Adipocyte (in vitro differentiated cells): ENCODE data around the gene KISS1R.
"Not testable (repeated sequence)": the region's sequence is repeated elsewhere in the genome, so short reads cannot be mapped to it uniquely, and the experiment has no call there.

ENCODE experiments used
- DNase-seq: peaks from one replicate; pipeline ENCODE4 v3.0.0-alpha.2; 2015; ENCODE audit warnings: low read depth
- H3K27me3 ChIP-seq: replicated peaks from 2 replicates; pipeline ENCODE4 v1.7.0; 2013; ENCODE audit warnings: mild to moderate bottlenecking, low read length, moderate library complexity; ENCODE audit not compliant: control insufficient read depth, insufficient read depth
- H3K36me3 ChIP-seq: 2 replicates; pipeline ENCODE4 v1.7.0; 2013; ENCODE audit warnings: low read length, mild to moderate bottlenecking, moderate library complexity; ENCODE audit not compliant: control insufficient read depth, insufficient read depth, severe bottlenecking
- H3K4me1 ChIP-seq: 2 replicates; pipeline ENCODE4 v1.7.0; 2013; ENCODE audit warnings: mild to moderate bottlenecking, low read length, moderate library complexity; ENCODE audit not compliant: control insufficient read depth, insufficient read depth
- H3K4me3 ChIP-seq: 2 replicates; pipeline ENCODE4 v1.7.0; 2013; ENCODE audit warnings: mild to moderate bottlenecking, low read length, moderate library complexity
- H3K9ac ChIP-seq: 2 replicates; pipeline ENCODE4 v1.7.0; 2013; ENCODE audit warnings: mild to moderate bottlenecking, low read length, moderate library complexity
- H3K9me3 ChIP-seq: 2 replicates; pipeline ENCODE4 v1.7.0; 2013; ENCODE audit warnings: mild to moderate bottlenecking, low read length, moderate library complexity; ENCODE audit not compliant: control insufficient read depth

Gene KISS1R

DNA sequence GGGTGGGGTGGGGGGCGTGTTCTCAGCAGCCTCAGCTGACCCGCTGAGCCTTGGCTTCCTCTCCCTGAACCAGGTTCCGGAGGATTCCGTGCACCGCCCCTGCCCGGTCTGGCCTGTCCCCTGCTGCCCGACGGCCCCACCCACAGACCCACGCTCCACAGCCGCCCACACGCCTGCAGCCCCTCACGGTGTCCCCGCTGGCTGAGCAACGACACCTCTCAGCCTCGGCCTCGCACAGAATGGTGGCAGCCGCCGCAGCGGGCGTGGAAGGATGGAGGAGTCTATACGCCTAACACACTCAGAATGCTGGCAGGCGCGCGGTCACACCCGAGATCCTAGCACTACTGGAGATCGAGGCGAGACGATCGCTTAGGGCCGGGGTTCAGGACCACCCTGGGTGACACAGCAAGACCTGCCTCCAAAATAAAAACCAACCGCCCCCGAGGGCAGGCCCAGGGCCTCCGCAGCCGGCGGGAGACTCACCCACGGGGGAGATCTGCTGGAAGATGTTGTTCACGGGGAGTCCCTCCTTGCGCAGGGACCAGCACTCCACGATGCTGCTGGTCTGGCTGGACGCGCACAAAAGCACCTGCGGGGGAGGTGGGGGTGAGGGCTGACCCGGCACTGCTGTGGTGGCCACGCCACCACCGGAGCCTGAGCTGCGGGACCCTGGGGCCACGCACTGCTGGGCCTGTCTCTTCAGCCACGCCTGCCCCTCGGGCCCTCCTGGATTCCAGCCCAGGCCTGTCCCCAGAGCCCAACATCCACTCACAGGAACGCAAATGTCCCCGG, 32.5 kb upstream of the KISS1R start:
- H3K9ac ChIP-seq: no peak overlapping the region
- H3K36me3 ChIP-seq: peaks cover 59% of the 10 kb centered on the region
- no peaks in the 10 kb centered on the region for H3K4me1 ChIP-seq
- no peaks in the 10 kb centered on the region for H3K9me3 ChIP-seq
- no peak overlapping the region for H3K4me3 ChIP-seq
- DNase-seq: no peak
- H3K27me3 ChIP-seq: no peaks in the 10 kb centered on the region

DNA sequence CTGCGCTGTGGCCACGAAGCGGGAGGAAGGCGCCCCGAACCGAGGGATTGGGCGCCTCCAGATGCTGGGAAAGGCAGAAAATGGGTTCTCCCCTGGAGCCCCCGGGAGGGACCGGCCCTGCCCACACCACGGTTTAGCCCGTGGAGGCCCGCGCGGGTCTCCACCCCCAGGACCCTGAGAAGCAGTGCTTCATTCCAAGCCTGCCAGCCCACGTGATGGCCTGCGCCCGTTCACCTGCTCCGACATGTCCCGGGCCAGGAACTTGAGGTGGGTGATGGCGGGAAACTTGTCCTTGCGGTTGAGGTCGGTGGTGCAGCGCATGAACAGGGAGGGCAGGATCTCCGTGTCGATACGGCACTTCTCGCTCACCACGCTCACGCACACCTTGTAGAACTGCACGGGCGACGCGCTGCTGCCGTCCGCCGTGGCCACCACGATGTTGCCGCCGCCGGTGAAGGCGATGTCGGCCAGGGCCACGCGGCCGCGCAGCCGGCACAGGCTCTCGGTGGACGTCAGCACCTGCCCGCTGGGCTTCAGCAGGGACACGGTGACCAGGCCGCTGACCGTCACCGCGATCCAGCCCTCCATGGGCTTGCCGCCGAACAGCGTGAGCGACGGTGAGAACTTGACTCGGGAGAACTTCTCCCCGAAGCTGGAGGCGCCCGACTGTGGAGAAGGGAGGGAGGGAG, 31.5 kb upstream of the KISS1R start:
- no peak overlapping the region for H3K4me3 ChIP-seq
- H3K4me1 ChIP-seq: no peaks in the 10 kb centered on the region
- peaks cover 63% of the 10 kb centered on the region for H3K36me3 ChIP-seq
- no peaks in the 10 kb centered on the region for H3K9me3 ChIP-seq
- H3K9ac ChIP-seq: no peak overlapping the region
- no peak for DNase-seq
- no peaks in the 10 kb centered on the region for H3K27me3 ChIP-seq

DNA sequence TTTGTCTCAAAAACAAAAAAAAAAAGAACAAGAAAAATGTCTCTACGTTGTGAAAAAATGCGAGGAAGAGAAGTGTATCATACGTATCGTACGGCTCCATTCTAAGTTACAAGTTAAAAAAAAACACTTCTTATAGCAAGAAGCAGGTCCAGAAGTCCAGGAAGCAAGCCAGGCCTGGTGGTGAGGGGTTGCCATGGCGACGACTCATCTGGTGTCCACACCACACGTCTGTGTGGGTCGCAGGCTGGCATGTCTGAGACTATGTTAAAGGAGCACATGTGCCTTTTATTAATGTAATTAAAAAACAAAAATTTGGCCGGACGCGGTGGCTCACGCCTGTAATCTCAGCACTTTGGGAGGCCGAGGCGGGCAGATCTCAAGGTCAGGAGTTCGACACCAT, 30.1 kb upstream of the KISS1R start:
- Histone ChIP-seq H3K36me3 (peaks cover 51% of the 10 kb centered on the region), H3K4me3 (no peak overlapping the region), H3K9ac (no peak overlapping the region), H3K9me3 (no peaks in the 10 kb centered on the region), H3K4me1 (no peaks in the 10 kb centered on the region), H3K27me3 (no peaks in the 10 kb centered on the region)
- peak; percentile 67 for DNase-seq

DNA sequence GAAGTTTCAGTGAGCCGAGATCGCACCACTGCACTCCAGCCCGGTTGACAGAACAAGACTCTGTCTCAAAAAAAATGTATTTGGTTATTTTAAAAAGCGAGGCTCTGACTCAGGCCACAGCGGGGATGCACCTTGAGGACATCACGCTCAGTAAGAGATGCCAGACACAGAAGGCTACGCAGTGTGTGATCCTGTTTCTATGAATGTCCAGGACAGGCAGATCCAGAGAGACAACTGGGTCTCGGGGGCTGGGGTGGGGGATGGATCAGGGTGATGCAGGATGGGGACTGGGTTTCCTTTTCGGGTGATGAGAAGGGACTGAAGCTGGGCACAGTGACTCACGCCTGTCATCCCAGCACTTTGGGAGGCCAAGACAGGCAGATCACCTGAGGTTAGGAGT, 29.5 kb upstream of the KISS1R start:
- no peaks in the 10 kb centered on the region for H3K9me3 ChIP-seq
- H3K4me3 ChIP-seq: no peak overlapping the region
- peaks cover 46% of the 10 kb centered on the region for H3K36me3 ChIP-seq
- H3K4me1 ChIP-seq: no peaks in the 10 kb centered on the region
- no peaks in the 10 kb centered on the region for H3K27me3 ChIP-seq
- no peak overlapping the region for H3K9ac ChIP-seq
- no peak for DNase-seq

DNA sequence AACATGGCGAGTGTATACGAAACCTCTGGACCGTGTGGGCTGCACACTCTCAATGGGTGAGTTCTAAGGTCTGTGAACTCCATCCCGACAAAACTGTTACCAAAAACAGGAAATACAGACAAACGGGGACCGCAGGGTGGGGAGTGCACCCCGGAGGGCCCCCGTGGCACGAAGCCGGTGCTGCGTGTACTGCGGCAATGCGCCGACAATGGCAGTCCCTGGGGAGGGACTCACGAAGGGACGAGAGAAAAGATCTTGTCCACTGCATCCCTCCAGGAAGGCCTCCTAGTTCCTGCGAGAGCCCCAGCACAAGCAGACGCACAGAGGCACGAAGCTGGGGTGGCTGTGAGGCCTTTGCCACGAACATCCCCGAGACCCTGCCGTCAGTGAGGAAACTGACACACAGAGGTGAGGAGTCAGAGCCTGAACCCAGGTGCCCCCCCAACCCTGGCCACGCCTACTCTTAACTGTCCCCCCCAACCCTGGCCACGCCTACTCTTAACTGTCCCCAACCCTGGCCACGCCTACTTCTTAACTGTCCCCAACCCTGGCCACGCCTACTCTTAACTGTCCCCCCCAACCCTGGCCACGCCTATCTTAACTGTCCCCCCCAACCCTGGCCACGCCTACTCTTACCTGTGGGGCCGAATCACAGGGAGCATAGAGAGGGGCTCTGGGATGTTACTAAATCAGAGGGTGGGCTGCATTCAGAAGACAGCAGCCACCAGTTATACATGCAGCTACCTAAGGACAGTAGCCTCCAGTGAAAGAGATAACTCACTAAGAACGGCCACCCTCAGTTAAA, 28.4 kb upstream of the KISS1R start:
- Histone ChIP-seq H3K27me3 (no peaks in the 10 kb centered on the region), H3K9me3 (no peaks in the 10 kb centered on the region), H3K36me3 (peaks cover 35% of the 10 kb centered on the region), H3K4me1 (no peaks in the 10 kb centered on the region), H3K9ac (no peak overlapping the region), H3K4me3 (no peak overlapping the region)
- DNase-seq: no peak

DNA sequence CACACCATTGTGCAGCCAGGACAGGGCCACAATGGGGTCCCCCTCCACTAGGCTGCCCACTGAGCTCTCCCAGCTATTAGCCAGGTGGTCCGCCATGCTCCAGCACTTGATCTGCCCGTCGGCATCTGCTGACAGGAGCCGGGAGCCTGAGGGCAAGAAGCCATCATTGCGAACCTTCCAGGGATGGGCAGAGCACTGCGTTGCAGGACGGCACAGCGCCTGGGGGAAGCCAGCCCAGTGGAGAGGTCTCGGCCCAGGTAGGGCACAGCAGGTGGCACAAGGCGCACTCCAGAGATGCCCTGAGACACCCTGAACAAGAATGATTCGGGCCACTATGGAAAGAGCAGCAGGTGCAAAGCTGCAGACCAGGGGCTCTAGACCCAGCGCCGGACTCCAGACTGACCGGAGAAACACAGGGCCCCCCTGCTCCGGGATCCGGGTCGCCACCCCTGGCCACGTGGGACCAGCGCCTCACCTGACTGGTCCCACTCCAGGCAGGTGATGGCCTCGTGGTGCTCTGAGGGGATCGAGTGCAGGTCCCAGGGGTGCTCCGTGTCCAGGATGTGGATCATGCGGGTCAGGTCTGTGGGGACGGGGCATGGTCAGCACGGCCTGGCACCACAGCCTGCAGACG, 27.4 kb upstream of the KISS1R start:
- Histone ChIP-seq H3K4me3 (no peak overlapping the region), H3K27me3 (no peaks in the 10 kb centered on the region), H3K36me3 (peaks cover 30% of the 10 kb centered on the region), H3K4me1 (no peaks in the 10 kb centered on the region), H3K9ac (no peak overlapping the region), H3K9me3 (no peaks in the 10 kb centered on the region)
- DNase-seq: no peak

DNA sequence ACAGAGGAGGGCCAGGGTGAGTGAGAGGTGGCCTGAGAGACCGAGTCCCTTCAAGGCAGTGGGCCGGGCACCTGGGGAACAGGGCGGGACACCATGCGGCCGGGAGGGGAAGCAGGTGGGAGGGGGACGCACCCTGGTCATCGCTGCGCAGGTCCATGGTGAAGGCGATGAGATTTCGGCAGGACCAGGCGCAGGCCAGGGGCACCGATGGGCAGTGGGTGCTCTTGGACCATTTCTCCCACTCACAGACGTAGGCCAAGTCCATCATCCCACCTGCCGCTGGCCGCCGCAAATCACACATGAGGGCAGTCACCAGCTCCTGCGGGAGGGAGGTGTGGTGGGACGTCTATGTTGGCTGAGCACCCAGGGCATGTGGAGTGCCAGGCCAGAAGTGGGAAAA, 26.3 kb upstream of the KISS1R start:
- Histone ChIP-seq H3K27me3 (no peaks in the 10 kb centered on the region), H3K4me1 (no peaks in the 10 kb centered on the region), H3K4me3 (no peak overlapping the region), H3K9me3 (no peaks in the 10 kb centered on the region), H3K36me3 (peaks cover 25% of the 10 kb centered on the region), H3K9ac (no peak overlapping the region)
- DNase-seq: no peak

DNA sequence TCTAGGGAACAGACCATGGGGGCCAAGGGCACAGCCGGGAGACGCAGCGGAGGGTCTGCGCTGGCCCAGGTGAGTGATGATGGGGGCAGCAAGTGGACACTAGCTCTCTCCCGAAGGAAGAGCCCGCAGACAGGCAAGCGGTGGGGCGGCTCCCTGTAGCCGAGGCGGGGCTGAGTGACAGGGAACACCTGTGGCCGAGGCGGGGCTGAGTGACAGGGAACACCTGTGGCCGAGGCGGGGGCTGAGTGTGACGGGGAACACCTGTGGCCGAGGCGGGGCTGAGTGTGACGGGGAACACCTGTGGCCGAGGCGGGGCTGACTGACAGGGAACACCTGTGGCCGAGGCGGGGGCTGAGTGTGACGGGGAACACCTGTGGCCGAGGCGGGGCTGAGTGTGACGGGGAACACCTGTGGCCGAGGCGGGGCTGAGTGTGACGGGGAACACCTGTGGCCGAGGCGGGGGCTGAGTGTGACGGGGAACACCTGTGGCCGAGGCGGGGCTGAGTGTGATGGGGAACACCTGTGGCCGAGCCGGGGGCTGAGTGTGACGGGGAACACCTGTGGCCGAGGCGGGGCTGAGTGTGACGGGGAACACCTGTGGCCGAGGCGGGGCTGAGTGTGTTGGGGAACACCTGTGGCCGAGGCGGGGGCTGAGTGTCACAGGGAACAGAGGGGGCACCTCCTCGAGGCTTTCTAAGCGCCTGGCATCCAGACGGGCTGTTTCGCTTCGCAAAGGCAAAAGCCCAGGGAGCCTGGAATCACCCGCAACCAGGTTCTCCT, 25.5 kb upstream of the KISS1R start:
- H3K9me3 ChIP-seq, H3K27me3 ChIP-seq, H3K4me1 ChIP-seq, DNase-seq: not testable (repeated sequence)
- Histone ChIP-seq H3K36me3 (peaks cover 17% of the 10 kb centered on the region), H3K9ac (peak overlapping the region; percentile 87), H3K4me3 (peak overlapping the region; percentile 89)

DNA sequence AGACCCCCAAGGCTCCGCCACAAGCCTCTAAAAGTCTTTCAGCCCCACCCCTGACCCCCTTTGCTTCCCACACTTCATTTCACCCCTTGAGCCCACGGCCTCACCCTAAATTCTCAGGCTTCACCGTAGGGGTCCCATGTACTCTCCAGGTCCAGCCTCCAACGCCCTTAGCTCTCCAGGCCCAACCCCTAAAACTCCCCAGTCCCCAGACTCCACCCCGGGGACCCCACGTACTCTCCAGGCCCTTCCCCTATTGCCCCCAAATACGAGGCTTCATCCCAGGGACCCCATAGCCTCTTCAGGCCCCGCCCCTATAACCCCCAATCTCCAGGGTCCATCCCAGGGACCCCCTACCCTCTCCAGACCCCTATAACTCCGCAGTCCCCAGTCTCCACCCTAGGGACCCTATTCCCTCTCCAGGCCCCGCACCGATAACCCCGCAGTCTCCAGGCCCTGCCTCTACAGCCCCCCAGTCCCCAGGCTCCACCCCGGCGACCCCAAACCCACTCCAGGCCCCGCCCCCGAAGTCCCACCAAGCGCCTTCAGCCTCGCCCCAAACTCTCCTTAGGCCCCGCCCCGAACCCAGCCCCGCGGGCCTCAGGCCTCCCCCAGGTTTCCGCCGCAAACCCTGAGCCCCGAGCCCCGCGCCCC, 24.8 kb upstream of the KISS1R start:
- peak; percentile 30 for DNase-seq
- Histone ChIP-seq H3K9ac (peak overlapping the region; percentile 87), H3K4me1 (no peaks in the 10 kb centered on the region), H3K9me3 (no peaks in the 10 kb centered on the region), H3K36me3 (peaks cover 13% of the 10 kb centered on the region), H3K4me3 (peak overlapping the region; percentile 89), H3K27me3 (no peaks in the 10 kb centered on the region)
